Body of pancreas (tissue), 4 donors: ENCODE measurements around the gene VLDLR. TPM values are rescaled to one million over a fixed set of nuclear protein-coding genes. Genes with fewer than 3 reads are reported as not detected.
"Not testable (repeated sequence)": the region's sequence is repeated elsewhere in the genome, so short reads cannot be mapped to it uniquely, and the experiment has no call there.

Experiments
- ATAC-seq: fragments of 150-250 bp; one replicate; pipeline ENCODE4 v1.9.1; 2016
- DNase-seq, 4 donors: peaks; one replicate each; pipeline ENCODE4 v3.0.0-alpha.2; 2019
- H3K27ac ChIP-seq, 4 donors: fragments of 200-600 bp; sonication (generic); 1 replicate in 3 of 4; 2 replicates in 1 of 4; pipeline versions ENCODE4 v1.5.1 to v1.6.1; 2016 to 2019; ENCODE audit warnings: mild to moderate bottlenecking in 1 of 4, mixed read lengths in 1 of 4, moderate library complexity in 1 of 4
- H3K27me3 ChIP-seq, 2 donors: fragments of 200-600 bp; sonication (generic); one replicate each; pipeline ENCODE4 v1.6.0; 2016; ENCODE audit warnings: mild to moderate bottlenecking in 1 of 2
- H3K36me3 ChIP-seq, 2 donors: fragments of 200-600 bp; sonication (generic); replicated peaks in 1 of 2; 2 replicates each; pipeline ENCODE4 v1.5.1; 2016; ENCODE audit warnings: low read depth in 2 of 2; ENCODE audit not compliant: insufficient read depth in 1 of 2
- H3K4me1 ChIP-seq: fragments of 200-600 bp; sonication (generic); one replicate; pipeline ENCODE4 v1.6.0; 2016
- H3K4me3 ChIP-seq, 2 donors: fragments of 200-600 bp; sonication (generic); 1 replicate in 1 of 2; 2 replicates in 1 of 2; pipeline ENCODE4 v1.5.1; 2016 to 2019
- H3K9me3 ChIP-seq, 3 donors: fragments of 200-600 bp; sonication (generic); 1 replicate in 2 of 3; 2 replicates in 1 of 3; pipeline ENCODE4 v1.5.1; 2016
- CTCF ChIP-seq, 7 experiments: fragments of 450-650 bp in 4 of 7; fragments of 200-600 bp in 3 of 7; sonication (generic) in 3 of 7; IDR thresholded peaks; one replicate each; pipeline ENCODE4 v1.5.1; 2016 to 2019; ENCODE audit warnings: antibody characterized with exemption in 7 of 7
- POLR2A ChIP-seq, 3 donors: fragments of 450-650 bp; IDR thresholded peaks; one replicate each; pipeline ENCODE4 v1.6.1; 2016; ENCODE audit warnings: antibody characterized with exemption in 3 of 3, mild to moderate bottlenecking in 2 of 3
- WGBS, 2 donors: methylation state at CpG; one replicate each; pipeline ENCODE4 v1.1.5; 2017; 5-methylcytosine and 5-hydroxymethylcytosine counted together
- intact Hi-C: fragments of 100-400 bp; cut with DNase I; formaldehyde crosslinking; loops from one replicate; pipeline ENCODE4 v1.15.1; 2023
- total RNA-seq, 2 donors: library from RNA; depleted of rRNA; stranded (reverse); fragments of >200 nt; gene quantifications; one replicate each; pipeline ENCODE4 v1.1.0, GENCODE V29; 2016

The VLDLR gene
- total RNA-seq, 2 donors from 2014 or later, result 14.8 to 18.1 TPM

- ATAC-seq (no peak), DNase-seq (no peak)
- Histone ChIP-seq H3K4me3 (no peak overlapping the region), H3K36me3 (no peaks in the 10 kb centered on the region), H3K27me3 (no peaks in the 10 kb centered on the region), H3K27ac (no peak overlapping the region), H3K9me3 (no peaks in the 10 kb centered on the region), H3K4me1 (no peaks in the 10 kb centered on the region)
- no peak for TF ChIP-seq POLR2A (IDR thresholded peaks at IDR 0.05)
- TF ChIP-seq CTCF (IDR thresholded peaks at IDR 0.05), result no peak
- intact Hi-C loops, result no loop called here
- 75 to 78% methylated on average over 6 of the region's 6 CpGs for WGBS, 2 donors
Observed at GRCh38 chr9:2700398-2700797, 78.8 kb downstream of the VLDLR start.

GRCh38 chr9:2700909-2701550 lies 79.4 kb downstream of the VLDLR start:
- 84 to 85% methylated on average over 10 of the region's 10 CpGs for WGBS, 2 donors
- intact Hi-C loops, result no loop called here
- DNase-seq, result no peak

GRCh38 chr9:2704504-2704903 lies 82.9 kb downstream of the VLDLR start:
- intact Hi-C loops, result no loop called here
- no peak overlapping the region for H3K4me3 ChIP-seq
- ATAC-seq, result no peak
- H3K36me3 ChIP-seq, result no peaks in the 10 kb centered on the region
- no peak for DNase-seq
- H3K9me3 ChIP-seq, result no peaks in the 10 kb centered on the region
- no peak overlapping the region for H3K27ac ChIP-seq
- TF ChIP-seq CTCF (IDR thresholded peaks at IDR 0.05) (no peak), POLR2A (IDR thresholded peaks at IDR 0.05) (no peak)
- no peaks in the 10 kb centered on the region for H3K4me1 ChIP-seq
- no peaks in the 10 kb centered on the region for H3K27me3 ChIP-seq

More at GRCh38 chr9:2700909-2701550, 79.4 kb downstream of the VLDLR start:
- H3K4me1 ChIP-seq, result no peaks in the 10 kb centered on the region
- H3K9me3 ChIP-seq, result no peaks in the 10 kb centered on the region
- H3K27ac ChIP-seq, result no peak overlapping the region
- no peak overlapping the region for H3K4me3 ChIP-seq
- ATAC-seq, result no peak
- H3K36me3 ChIP-seq, result no peaks in the 10 kb centered on the region
- H3K27me3 ChIP-seq, result no peaks in the 10 kb centered on the region
- no peak for TF ChIP-seq CTCF (IDR thresholded peaks at IDR 0.05)
- TF ChIP-seq POLR2A (IDR thresholded peaks at IDR 0.05), result no peak

- intact Hi-C loops, result not testable (repeated sequence)
Observed at GRCh38 chr9:2707256-2707655, 85.7 kb downstream of the VLDLR start.

More at GRCh38 chr9:2707256-2707655, 85.7 kb downstream of the VLDLR start:
- H3K4me3 ChIP-seq, ATAC-seq, H3K27me3 ChIP-seq, H3K36me3 ChIP-seq, H3K27ac ChIP-seq, H3K4me1 ChIP-seq, H3K9me3 ChIP-seq, DNase-seq: not testable (repeated sequence)
- 89 to 90% methylated on average over 3 of the region's 3 CpGs for WGBS, 2 donors

Other genes starting within 250 kb of the VLDLR start
- gene KCNV2, start 95.7 kb downstream of the VLDLR start, total RNA-seq, result not detected
- gene PUM3, start 222.3 kb downstream of the VLDLR start, total RNA-seq, result 100 to 1,000 TPM in 1 of 2 donors, 10 to 100 TPM in 1; 24.4 to 116 TPM